ENCODE measurements around the gene COX14.
A peak's percentile ranks its signal among the peaks of the same experiment; 100 is the strongest.

The COX14 gene

DNA sequence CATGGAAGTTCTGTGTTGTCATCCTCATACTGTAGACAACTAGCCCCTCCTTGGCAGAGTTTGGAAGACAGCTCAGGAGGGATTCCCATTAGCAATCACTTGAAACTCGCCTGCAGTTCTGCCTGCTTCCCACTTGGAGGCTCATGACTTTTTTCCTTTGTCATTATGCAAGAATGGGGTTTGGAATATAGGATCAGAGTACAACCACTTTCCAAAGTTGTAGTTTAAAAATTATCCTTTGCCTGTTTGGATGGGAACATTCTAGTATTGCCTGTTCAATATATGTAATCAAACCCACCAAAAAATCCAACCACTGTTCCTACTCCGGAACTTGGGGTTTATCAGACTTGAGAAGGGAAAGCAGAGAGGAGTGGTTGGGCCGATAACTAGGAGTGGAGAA is 10.4 kb upstream of the COX14 start:
- ChIA-PET CTCF (interaction anchor here (0.6 to 5.4 kb wide), 13 partner anchors 9 to 124 kb away, joined by 3 to 50 read pairs (median 3); partner anchors contain the start of gene COX14), POLR2A (interaction anchor here (0.7 to 3.6 kb wide), 4 partner anchors 10 to 213 kb away, joined by 3 to 32 read pairs (median 4); partner anchors contain the start of genes COX14 and SMARCD1)
- TF ChIP-seq GLI4 (tag by site-specific recombination; IDR thresholded peaks at IDR 0.05) (no peak), IKZF3 (tag by site-specific recombination; IDR thresholded peaks at IDR 0.05) (0 out of 2 replicates have a peak, but pooled peaks have one; percentile 14), ZNF140 (tag by site-specific recombination; IDR thresholded peaks at IDR 0.05) (no peak), ZFP41 (tag by site-specific recombination; IDR thresholded peaks at IDR 0.05; ENCODE audit: borderline replicate concordance) (no peak), ZNF654 (tag by site-specific recombination; IDR thresholded peaks at IDR 0.05; ENCODE audit: low read depth) (peak; percentile 21; the same call in 1 of the 2 replicates), ZNF16 (tag by site-specific recombination; IDR thresholded peaks at IDR 0.05; ENCODE audit: low read depth) (no peak), ZNF501 (tag by site-specific recombination; IDR thresholded peaks at IDR 0.05) (no peak), YY2 (tag by site-specific recombination; IDR thresholded peaks at IDR 0.05) (no peak), ZNF600 (tag by site-specific recombination; IDR thresholded peaks at IDR 0.05) (peak; percentile 66; the same call in 1 of the 2 replicates), ZNF324 (tag by site-specific recombination; IDR thresholded peaks at IDR 0.05) (no peak)
- TF ChIP-seq, protein P1, sequence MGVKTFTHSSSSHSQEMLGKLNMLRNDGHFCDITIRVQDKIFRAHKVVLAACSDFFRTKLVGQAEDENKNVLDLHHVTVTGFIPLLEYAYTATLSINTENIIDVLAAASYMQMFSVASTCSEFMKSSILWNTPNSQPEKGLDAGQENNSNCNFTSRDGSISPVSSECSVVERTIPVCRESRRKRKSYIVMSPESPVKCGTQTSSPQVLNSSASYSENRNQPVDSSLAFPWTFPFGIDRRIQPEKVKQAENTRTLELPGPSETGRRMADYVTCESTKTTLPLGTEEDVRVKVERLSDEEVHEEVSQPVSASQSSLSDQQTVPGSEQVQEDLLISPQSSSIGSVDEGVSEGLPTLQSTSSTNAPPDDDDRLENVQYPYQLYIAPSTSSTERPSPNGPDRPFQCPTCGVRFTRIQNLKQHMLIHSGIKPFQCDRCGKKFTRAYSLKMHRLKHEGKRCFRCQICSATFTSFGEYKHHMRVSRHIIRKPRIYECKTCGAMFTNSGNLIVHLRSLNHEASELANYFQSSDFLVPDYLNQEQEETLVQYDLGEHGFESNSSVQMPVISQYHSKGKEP (tag by site-specific recombination; IDR thresholded peaks at IDR 0.05), result no peak
- TF ChIP-seq, protein P2, sequence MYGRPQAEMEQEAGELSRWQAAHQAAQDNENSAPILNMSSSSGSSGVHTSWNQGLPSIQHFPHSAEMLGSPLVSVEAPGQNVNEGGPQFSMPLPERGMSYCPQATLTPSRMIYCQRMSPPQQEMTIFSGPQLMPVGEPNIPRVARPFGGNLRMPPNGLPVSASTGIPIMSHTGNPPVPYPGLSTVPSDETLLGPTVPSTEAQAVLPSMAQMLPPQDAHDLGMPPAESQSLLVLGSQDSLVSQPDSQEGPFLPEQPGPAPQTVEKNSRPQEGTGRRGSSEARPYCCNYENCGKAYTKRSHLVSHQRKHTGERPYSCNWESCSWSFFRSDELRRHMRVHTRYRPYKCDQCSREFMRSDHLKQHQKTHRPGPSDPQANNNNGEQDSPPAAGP (tag by site-specific recombination; IDR thresholded peaks at IDR 0.05), result no peak
- TF ChIP-seq, protein P3, sequence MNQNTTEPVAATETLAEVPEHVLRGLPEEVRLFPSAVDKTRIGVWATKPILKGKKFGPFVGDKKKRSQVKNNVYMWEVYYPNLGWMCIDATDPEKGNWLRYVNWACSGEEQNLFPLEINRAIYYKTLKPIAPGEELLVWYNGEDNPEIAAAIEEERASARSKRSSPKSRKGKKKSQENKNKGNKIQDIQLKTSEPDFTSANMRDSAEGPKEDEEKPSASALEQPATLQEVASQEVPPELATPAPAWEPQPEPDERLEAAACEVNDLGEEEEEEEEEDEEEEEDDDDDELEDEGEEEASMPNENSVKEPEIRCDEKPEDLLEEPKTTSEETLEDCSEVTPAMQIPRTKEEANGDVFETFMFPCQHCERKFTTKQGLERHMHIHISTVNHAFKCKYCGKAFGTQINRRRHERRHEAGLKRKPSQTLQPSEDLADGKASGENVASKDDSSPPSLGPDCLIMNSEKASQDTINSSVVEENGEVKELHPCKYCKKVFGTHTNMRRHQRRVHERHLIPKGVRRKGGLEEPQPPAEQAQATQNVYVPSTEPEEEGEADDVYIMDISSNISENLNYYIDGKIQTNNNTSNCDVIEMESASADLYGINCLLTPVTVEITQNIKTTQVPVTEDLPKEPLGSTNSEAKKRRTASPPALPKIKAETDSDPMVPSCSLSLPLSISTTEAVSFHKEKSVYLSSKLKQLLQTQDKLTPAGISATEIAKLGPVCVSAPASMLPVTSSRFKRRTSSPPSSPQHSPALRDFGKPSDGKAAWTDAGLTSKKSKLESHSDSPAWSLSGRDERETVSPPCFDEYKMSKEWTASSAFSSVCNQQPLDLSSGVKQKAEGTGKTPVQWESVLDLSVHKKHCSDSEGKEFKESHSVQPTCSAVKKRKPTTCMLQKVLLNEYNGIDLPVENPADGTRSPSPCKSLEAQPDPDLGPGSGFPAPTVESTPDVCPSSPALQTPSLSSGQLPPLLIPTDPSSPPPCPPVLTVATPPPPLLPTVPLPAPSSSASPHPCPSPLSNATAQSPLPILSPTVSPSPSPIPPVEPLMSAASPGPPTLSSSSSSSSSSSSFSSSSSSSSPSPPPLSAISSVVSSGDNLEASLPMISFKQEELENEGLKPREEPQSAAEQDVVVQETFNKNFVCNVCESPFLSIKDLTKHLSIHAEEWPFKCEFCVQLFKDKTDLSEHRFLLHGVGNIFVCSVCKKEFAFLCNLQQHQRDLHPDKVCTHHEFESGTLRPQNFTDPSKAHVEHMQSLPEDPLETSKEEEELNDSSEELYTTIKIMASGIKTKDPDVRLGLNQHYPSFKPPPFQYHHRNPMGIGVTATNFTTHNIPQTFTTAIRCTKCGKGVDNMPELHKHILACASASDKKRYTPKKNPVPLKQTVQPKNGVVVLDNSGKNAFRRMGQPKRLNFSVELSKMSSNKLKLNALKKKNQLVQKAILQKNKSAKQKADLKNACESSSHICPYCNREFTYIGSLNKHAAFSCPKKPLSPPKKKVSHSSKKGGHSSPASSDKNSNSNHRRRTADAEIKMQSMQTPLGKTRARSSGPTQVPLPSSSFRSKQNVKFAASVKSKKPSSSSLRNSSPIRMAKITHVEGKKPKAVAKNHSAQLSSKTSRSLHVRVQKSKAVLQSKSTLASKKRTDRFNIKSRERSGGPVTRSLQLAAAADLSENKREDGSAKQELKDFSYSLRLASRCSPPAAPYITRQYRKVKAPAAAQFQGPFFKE (tag by site-specific recombination; IDR thresholded peaks at IDR 0.05; ENCODE audit: borderline replicate concordance), result no peak
- TF ChIP-seq, protein P4, sequence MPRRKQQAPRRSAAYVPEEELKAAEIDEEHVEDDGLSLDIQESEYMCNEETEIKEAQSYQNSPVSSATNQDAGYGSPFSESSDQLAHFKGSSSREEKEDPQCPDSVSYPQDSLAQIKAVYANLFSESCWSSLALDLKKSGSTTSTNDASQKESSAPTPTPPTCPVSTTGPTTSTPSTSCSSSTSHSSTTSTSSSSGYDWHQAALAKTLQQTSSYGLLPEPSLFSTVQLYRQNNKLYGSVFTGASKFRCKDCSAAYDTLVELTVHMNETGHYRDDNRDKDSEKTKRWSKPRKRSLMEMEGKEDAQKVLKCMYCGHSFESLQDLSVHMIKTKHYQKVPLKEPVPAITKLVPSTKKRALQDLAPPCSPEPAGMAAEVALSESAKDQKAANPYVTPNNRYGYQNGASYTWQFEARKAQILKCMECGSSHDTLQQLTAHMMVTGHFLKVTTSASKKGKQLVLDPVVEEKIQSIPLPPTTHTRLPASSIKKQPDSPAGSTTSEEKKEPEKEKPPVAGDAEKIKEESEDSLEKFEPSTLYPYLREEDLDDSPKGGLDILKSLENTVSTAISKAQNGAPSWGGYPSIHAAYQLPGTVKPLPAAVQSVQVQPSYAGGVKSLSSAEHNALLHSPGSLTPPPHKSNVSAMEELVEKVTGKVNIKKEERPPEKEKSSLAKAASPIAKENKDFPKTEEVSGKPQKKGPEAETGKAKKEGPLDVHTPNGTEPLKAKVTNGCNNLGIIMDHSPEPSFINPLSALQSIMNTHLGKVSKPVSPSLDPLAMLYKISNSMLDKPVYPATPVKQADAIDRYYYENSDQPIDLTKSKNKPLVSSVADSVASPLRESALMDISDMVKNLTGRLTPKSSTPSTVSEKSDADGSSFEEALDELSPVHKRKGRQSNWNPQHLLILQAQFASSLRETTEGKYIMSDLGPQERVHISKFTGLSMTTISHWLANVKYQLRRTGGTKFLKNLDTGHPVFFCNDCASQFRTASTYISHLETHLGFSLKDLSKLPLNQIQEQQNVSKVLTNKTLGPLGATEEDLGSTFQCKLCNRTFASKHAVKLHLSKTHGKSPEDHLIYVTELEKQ (tag by site-specific recombination; IDR thresholded peaks at IDR 0.05; ENCODE audit: borderline replicate concordance), result no peak
- Histone ChIP-seq H3K36me3 (ENCODE audit: control insufficient read depth in 2 of 2, insufficient read depth in 1 of 2, low read length in 2 of 2) (peaks cover 10 to 51% of the 10 kb centered on the region in 2 experiments; a peak in 2 of 3 replicates), H3K4me3 (ENCODE audit: low read depth, low read length) (no peak overlapping the region), H3K27ac (ENCODE audit: extremely low read depth, low read depth, low read length) (no peak overlapping the region; the same call in 1 of the 2 replicates), H3K4me1 (ENCODE audit: control insufficient read depth, insufficient read depth, low read length) (peaks cover 7% of the 10 kb centered on the region), H3K9me3 (ENCODE audit: control insufficient read depth, insufficient read depth, low read depth, low read length) (no peaks in the 10 kb centered on the region)

Measured in HEK293 (cell line).